GM19023 (cell line): Measurements from ENCODE around the gene PLCL1.

Source experiments
- ATAC-seq: cut with Tn5 transposase; IDR thresholded peaks from one replicate; pipeline ENCODE4 v1.9.1; 2021; ENCODE audit warnings: mild to moderate bottlenecking, moderate library complexity; ENCODE audit not compliant: unreplicated experiment

The PLCL1 gene

GRCh38 chr2:197924483-197924882 lies 120.1 kb downstream of the PLCL1 start:
- ATAC-seq: no peak

DNA sequence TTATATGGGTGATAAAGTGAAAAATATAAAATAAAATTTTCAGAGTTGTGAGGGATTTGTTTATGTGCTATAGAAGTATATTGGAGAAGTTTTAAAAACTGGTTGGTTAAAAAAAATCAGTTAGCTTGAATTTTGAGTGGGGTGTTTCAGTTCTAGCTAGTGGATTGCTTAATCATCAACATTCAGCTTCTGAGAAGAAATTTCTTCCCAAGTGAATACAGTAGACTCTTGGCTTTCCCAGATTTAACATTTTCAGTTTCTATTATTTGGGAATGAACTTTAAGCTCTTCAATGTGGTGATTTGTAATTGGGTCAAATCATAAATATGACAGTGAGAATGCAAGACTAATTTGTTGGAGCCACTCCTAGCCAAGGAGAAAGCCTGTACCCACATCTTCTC lies 120.8 kb downstream of the PLCL1 start:
- ATAC-seq: no peak

GRCh38 chr2:197925976-197926375 lies 121.6 kb downstream of the PLCL1 start:
- no peak for ATAC-seq

DNA sequence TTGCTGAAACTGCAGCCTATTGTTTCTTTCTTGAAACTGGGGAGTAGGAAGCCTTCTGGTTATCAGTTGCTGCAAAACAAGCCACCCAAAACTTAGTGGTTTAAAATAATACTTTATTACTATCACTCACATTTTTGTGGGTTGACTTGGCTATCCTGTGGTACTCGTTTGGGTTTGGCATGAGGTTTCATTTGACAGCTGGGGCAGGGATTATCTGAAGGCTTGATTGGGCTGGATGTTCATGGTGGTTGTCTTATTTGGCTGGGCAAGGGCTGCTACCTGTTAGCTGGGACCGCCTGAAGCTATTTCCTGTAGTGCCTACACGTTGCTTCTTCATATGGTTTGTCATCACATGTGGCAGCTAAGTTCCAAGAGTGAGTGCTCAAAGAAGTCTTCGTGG lies 122.3 kb downstream of the PLCL1 start:
- ATAC-seq: no peak

GRCh38 chr2:197927994-197928393 lies 123.6 kb downstream of the PLCL1 start:
- no peak for ATAC-seq

DNA sequence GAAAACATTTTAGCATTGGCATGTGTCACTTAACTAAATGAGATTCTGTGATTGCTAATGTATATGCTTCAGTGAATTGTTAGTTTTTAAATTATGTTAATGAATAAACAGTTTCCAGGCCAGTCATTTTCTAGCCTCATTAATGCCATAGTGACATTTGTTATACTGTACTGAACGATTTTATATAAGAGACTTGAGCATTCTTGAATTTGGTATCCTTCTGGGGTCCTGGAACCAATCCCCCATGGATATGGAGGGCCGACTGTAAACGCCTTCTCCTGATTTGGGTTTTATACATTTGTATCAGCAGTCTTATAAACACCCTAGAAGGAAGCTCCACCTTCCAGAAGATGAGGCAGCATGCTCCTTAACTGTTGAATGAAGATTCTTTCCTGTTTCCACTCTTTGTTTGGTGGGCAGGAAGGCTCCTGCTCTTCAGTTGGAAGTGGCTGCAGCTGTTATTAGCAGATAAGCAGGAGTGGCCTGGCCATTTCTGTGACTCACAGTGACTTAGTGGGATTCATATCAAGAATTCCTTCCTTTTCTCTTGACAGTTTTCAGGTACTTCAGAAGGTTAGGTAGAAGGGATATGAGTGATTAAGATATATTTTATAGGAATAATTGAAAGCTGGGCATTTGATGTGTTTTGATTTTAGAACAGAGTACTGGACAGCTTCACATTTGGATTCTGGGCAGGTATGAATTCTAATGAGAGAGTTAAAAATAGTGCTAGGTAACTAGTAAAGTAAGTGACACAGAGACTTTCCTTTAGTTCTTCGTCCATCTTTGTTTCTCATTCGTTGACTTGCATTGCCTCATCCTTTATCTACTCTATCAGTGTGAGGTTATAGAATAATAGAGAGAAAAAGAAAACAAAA lies 124.9 kb downstream of the PLCL1 start:
- no peak for ATAC-seq

DNA sequence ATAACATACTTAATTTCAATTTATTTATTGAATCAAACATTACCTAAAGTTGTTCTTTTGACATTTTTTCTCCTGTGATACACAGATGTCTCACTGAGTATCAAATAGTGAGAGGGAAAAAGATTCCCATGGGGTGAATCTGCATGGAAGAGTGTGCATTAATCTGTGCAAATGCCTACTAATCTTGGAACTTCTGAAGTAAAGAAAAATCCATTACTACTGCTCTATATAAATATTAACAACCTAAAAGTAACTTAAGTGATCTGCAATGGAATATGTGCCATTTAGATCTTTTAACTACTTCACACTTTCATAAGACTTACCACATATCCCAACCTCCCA lies 125.5 kb downstream of the PLCL1 start:
- ATAC-seq: no peak

DNA sequence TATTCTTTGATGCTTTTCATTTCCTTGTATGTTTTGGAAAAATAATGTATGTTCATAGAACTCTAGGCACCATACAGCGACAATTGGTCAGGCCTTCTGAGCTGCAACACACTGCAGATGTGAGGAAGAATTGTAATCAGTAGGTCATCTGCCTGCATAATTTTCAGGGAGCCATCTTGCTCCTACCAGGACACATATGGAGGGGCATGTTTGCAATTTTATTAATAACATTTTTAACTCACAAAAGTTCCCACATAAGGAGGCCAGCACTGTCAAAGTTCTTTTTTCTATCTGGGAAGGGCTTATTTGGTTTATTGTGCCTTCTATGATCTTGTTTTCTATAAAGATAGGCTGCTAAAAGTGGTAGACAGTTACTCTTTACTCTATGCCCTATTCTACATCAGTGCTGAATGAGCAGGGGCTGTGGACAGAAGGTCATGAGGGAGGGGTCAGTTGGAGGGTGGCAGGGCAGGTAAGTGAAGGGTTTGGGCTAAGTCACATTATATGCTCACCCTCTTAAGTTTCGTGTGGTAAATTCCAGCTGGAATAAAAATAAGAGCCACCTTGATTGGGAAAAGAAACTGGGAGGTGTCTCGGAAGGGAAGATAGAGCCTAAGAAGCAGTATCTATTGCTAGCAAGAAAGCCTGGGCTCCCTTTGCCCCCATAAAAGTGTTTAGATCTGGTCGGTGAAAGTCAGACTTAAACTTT lies 126.3 kb downstream of the PLCL1 start:
- no peak for ATAC-seq

GRCh38 chr2:197931661-197932312 lies 127.4 kb downstream of the PLCL1 start:
- ATAC-seq: no peak

DNA sequence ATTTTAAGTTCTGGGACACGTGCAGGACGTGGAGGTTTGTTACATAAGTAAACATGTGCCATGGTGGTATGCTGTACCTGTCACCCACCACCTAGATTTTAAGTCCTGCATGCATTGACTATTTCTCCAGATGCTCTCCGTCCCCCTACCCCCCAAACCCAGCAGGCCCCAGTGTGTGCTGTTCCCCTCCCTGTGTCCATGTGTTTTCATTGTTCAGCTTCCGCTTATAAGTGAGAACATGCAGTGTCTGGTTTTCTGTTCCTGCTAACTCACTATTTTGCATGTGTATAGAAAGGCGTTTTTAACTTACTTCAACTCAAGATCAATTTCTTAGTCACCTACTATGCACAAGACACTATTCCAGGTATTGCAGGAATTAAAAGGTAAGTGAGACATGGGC lies 128.0 kb downstream of the PLCL1 start:
- no peak for ATAC-seq

GRCh38 chr2:197934261-197934933 lies 130.0 kb downstream of the PLCL1 start:
- no peak for ATAC-seq

DNA sequence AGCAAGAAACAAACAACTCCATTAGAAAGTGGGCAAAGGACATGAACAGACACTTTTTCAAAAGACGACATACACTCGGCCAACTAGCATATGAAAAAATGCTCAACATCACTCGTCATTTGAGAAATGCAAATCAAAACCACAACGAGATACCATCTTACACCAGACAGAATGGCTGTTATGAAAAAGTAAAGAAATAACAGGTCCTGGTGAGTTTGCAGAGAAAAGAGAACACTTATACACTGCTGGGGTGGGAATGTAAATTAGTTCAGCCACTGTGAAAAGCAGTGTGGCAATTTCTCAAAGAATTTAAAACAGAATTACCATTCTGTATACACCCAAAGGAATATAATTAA lies 130.5 kb downstream of the PLCL1 start:
- ATAC-seq: no peak

GRCh38 chr2:197937814-197938213 lies 133.4 kb downstream of the PLCL1 start:
- ATAC-seq: no peak

DNA sequence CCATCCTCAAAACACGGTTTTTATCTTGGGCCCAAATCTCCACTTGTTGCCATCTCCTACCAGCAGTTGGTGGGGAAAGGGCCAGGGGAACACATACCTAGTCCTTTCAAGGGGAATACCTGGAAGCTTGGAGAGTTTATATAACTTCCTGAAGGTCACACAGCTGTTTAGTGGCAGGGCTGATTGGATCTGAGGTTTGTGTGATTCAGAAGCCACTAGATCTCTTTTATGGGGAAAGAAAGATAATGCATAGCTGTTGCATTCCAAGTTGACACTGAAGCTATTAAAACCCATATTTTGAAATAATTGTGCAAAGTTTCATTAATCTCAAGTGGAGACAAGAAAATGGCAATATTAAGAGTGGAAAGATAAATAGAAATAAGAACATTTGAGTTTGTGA lies 134.2 kb downstream of the PLCL1 start:
- no peak for ATAC-seq

- no peak for ATAC-seq
Measured at GRCh38 chr2:197939787-197940186, 135.4 kb downstream of the PLCL1 start.

- no peak for ATAC-seq
Measured at GRCh38 chr2:197940382-197940781, 136.0 kb downstream of the PLCL1 start.

DNA sequence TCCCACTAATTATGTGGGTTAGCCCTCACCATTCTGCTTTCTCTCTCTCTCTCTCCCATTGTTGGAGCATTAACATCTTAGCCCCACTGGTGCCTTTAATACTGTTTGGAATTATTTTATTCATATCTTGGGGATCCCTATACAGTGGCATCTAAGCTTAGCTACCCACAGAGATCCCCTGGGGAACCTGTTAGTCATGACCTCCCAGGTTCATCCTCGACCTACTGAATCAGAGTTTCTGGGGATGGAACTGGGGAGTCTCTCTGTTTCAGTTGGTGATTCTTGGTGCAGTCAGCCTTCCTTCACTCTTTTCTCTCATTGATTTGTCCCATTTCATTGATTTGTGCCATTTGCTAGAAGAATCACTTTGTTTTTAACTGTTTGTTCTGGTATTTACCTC lies 137.3 kb downstream of the PLCL1 start:
- ATAC-seq: no peak

DNA sequence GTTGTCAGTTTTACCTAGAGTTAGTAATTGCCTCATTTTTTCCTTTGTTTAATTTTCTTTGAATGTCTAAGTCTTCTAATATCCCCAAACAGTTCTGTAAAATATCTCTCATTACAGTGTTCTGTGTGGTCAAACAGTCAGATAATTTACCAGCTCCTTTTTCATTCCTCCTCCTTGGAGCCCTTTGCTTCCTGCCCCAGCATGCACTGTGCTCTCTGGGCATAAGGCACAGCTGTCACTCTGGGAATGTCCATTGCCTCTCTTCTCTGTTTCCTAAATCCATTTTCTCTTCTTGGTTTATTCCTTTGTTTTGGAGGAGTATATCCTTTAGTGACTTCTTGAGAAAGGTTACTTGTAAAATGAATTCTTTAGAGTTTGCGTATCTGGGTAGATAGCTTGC lies 139.3 kb downstream of the PLCL1 start:
- ATAC-seq: no peak

DNA sequence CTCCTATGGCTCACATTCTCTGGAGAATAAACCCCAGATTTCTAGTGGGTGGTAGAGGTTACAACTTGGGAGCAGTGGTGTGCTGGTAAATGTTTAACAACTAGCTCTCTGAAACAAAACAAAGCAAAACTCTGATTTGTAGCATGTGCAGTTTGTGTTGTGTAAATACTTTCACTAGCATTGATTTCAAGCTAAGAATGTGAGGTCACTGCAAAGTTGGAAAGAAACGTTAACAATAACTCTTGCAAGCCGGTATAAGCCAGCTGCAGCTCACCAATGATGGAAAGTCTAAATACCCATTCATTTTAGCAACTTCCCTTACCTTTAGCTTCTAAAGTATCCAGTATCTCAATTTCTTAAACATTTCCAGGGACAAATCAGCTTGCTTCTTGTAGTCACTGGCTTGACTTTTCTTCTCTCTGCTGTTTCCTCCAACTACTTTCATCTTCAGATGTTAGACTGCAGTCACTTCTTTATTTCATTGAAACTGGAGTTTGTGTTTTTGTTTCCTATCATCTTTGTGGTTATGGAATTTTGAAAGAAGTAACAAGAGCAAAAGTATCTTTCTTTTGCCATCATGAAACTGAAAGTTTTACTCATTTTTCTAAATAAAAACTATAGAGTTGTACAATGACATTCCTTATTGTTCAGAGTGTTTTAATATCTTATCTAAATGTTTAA lies 140.2 kb downstream of the PLCL1 start:
- no peak for ATAC-seq

DNA sequence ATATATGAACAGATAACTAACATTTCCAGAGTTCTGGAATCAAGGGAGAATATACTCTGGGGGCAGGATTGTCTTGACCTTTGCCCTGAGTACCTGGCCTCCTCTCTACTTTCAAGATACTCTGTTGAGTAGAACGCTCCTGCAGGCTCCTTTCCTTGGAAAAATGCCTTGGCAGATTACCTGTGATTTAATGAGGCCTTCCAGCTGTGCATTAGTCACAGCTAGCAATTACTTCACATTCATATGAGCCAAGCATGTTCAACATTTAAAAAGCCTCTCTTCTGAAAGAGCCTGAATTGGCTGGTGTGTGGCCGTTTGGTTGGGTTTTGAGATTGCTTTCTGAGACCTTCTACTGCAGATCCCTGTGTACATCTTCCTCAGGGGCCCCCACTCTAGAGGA lies 142.2 kb downstream of the PLCL1 start:
- ATAC-seq: no peak

DNA sequence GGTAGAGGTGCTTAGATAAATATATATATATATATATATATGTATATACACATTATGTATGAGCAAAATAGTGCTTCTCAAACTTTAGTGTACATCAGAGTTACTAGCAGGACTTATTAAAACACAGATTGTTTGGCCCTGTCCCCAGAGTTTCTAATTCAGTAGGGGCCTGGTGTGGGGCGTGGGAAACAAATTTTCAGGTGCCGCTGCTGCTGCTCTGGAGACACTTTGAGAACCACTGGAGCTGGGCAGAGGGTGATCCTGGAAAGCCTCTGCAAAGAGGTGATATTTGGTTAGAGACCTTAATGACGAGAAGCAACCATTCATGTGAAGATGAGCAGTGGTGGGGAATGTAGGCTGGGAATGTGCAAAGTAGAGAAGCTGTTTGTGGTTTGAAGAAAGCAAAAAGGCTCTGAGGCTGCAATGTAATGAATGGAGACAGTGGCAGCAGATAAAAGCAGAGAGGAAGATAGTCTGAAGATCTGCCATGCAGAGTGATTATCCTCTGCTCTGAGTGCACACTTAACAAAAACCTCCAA lies 142.9 kb downstream of the PLCL1 start:
- no peak for ATAC-seq
